ENCODE data around the gene FAM186B. TPM values are rescaled to one million over a fixed set of nuclear protein-coding genes. Genes with fewer than 3 reads are reported as not detected.
A peak's percentile ranks its signal among the peaks of the same experiment; 100 is the strongest.

FAM186B gene
- total RNA-seq, 1 experiment from 2014 or later, result 0.39 TPM

DNA sequence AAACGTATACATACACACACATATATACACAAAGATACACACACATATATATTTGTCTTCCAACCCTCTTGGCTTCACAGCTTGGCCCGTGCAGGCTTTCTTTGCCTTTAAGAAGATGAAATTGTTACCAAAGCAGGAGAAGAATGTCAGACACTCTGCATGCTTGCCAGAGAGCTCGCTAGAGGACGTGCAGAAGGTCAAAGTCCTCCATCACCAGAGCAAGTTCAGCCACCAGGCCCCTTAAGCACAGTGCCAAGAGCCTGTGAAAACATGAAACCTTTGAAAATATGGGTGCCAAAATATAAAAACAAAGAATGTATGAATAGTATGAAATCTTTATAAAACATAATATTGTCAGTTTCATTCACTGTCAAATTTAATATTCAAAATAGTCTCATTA is 22.6 kb downstream of the FAM186B start:
- TF ChIP-seq NFE2L1 (CRISPR knock-in tag; IDR thresholded peaks at IDR 0.05), result no peak
- H3K27me3 Mint-ChIP-seq (ENCODE audit: low read depth), result no peaks in the 10 kb centered on the region
- peaks cover 8% of the 10 kb centered on the region for H3K4me1 Mint-ChIP-seq
- CTCF ChIA-PET, result interaction anchor here (1.9 to 2.5 kb wide), 2 partner anchors 30 to 55 kb away, joined by 4 to 9 read pairs; no protein-coding TSS in a partner anchor
- ATAC-seq (no peak), DNase-seq (ENCODE audit: low spot score) (no peak)
- no peak overlapping the region for H3K27ac Mint-ChIP-seq
- POLR2A ChIA-PET, result no interaction called here
- H3K4me3 Mint-ChIP-seq, result no peak overlapping the region
- no peaks in the 10 kb centered on the region for H3K9me3 Mint-ChIP-seq
- H3K36me3 Mint-ChIP-seq, result no peaks in the 10 kb centered on the region; the same call in 1 of the 2 replicates

DNA sequence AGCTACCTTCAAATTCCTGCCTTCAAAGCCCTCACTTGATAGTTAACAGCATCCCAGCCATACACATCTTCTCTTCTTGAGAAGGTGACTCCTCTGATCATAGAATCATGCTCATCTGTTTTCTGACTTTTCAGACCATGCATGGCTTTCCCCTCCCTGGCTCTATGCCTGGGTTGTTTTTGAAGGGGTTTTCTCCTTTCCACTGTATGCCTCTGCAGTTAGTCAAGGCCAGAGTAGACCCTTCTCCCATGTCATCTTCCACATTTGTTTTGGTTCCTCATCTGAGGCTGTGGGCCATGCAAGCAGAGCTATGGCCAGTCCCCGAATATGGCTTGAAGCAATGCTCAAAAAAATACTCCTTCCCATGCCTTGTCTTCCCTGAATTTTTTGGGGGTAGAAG is 23.2 kb downstream of the FAM186B start:
- Mint-ChIP-seq H3K27me3 (ENCODE audit: low read depth) (no peaks in the 10 kb centered on the region), H3K36me3 (no peaks in the 10 kb centered on the region; the same call in 1 of the 2 replicates), H3K9me3 (no peaks in the 10 kb centered on the region), H3K4me3 (no peak overlapping the region), H3K27ac (no peak overlapping the region), H3K4me1 (peaks cover 8% of the 10 kb centered on the region)
- DNase-seq (ENCODE audit: low spot score) (no peak), ATAC-seq (no peak)
- ChIA-PET POLR2A (no interaction called here), CTCF (interaction anchor here (1.2 to 5.9 kb wide), 6 partner anchors 29 to 224 kb away, joined by 3 to 99 read pairs (median 18); partner anchors contain the start of gene SPATS2)
- TF ChIP-seq IRF2 (CRISPR knock-in tag; IDR thresholded peaks at IDR 0.05; ENCODE audit: borderline replicate concordance, low read depth) (no peak), NR2C2 (CRISPR knock-in tag; IDR thresholded peaks at IDR 0.05) (no peak), SOX15 (CRISPR knock-in tag; IDR thresholded peaks at IDR 0.05) (no peak), ZNF416 (CRISPR knock-in tag; IDR thresholded peaks at IDR 0.05) (no peak), GTF2I (CRISPR knock-in tag; conservative IDR thresholded peaks at IDR 0.05) (no peak)
- TF ChIP-seq, protein P1, sequence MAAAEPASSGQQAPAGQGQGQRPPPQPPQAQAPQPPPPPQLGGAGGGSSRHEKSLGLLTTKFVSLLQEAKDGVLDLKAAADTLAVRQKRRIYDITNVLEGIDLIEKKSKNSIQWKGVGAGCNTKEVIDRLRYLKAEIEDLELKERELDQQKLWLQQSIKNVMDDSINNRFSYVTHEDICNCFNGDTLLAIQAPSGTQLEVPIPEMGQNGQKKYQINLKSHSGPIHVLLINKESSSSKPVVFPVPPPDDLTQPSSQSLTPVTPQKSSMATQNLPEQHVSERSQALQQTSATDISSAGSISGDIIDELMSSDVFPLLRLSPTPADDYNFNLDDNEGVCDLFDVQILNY (CRISPR knock-in tag; IDR thresholded peaks at IDR 0.05), result no peak
- TF ChIP-seq, protein P2, sequence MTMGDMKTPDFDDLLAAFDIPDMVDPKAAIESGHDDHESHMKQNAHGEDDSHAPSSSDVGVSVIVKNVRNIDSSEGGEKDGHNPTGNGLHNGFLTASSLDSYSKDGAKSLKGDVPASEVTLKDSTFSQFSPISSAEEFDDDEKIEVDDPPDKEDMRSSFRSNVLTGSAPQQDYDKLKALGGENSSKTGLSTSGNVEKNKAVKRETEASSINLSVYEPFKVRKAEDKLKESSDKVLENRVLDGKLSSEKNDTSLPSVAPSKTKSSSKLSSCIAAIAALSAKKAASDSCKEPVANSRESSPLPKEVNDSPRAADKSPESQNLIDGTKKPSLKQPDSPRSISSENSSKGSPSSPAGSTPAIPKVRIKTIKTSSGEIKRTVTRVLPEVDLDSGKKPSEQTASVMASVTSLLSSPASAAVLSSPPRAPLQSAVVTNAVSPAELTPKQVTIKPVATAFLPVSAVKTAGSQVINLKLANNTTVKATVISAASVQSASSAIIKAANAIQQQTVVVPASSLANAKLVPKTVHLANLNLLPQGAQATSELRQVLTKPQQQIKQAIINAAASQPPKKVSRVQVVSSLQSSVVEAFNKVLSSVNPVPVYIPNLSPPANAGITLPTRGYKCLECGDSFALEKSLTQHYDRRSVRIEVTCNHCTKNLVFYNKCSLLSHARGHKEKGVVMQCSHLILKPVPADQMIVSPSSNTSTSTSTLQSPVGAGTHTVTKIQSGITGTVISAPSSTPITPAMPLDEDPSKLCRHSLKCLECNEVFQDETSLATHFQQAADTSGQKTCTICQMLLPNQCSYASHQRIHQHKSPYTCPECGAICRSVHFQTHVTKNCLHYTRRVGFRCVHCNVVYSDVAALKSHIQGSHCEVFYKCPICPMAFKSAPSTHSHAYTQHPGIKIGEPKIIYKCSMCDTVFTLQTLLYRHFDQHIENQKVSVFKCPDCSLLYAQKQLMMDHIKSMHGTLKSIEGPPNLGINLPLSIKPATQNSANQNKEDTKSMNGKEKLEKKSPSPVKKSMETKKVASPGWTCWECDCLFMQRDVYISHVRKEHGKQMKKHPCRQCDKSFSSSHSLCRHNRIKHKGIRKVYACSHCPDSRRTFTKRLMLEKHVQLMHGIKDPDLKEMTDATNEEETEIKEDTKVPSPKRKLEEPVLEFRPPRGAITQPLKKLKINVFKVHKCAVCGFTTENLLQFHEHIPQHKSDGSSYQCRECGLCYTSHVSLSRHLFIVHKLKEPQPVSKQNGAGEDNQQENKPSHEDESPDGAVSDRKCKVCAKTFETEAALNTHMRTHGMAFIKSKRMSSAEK (CRISPR knock-in tag; IDR thresholded peaks at IDR 0.05; ENCODE audit: borderline replicate concordance), result no peak

DNA sequence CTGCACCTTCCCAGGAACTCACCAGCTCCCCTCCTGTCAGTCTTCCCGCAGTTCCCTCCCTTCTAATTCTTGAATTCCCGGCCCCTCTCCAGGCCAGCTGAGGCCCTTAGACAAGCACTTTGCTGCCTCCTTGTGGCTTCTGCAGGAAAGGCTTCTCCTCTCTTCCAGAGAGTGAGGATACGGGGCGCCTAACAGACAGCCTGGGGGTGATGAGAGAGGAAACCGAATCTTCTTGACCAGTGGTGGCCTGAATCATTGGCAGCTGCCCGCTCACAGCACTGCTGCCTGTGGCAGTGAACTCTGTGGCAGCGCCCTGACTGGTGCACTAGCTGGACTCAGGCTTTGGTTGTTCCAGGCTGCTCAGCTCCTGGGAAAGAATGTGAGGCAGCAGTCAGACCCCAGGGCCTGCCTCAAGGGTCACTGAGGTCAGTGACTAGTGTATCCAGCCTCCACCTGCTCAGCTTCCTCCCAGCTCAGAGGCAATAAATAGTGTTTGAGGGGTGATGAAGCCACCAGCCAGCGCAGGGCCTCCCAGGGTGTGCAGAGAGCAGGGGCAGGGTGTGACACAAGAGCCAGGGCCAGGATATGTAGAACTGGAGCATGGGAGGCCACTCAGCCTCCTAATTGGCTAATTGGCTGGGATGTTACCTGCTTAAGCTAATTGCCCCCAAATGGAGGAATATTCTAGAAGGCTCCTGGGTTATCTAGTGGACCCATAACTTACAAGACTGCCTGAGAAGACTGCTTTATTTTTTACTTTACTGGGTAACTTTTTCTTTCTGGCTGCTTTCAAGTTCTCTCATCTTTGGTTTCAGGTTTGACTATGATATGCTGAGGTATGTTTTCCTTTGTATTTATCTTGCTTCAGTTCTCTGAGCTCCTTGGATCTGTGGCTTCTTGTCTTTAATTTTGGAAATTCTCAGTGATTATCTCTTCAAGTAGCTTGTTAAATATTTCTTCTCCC is 24.6 kb downstream of the FAM186B start:
- Mint-ChIP-seq H3K27me3 (ENCODE audit: low read depth) (no peaks in the 10 kb centered on the region), H3K9me3 (no peaks in the 10 kb centered on the region), H3K4me3 (no peak overlapping the region), H3K36me3 (no peaks in the 10 kb centered on the region; the same call in 1 of the 2 replicates), H3K4me1 (peaks cover 8% of the 10 kb centered on the region), H3K27ac (no peak overlapping the region)
- CTCF ChIA-PET, result interaction anchor here (0.6 to 5.9 kb wide), 66 partner anchors 8 to 722 kb away, joined by 3 to 99 read pairs (median 5); partner anchors contain the start of genes C1QL4, FAM186B, KCNH3 and MCRS1
- ATAC-seq (peak; percentile 96), DNase-seq (ENCODE audit: low spot score) (peak; percentile 94)
- POLR2A ChIA-PET, result interaction anchor here (1.0 to 1.2 kb wide), 2 partner anchors 14 to 28 kb away, joined by 4 to 5 read pairs; no protein-coding TSS in a partner anchor
- TF ChIP-seq JUN (CRISPR knock-in tag; IDR thresholded peaks at IDR 0.05) (no peak), CREM (CRISPR knock-in tag; IDR thresholded peaks at IDR 0.05) (no peak), NR3C1 (CRISPR knock-in tag; conservative IDR thresholded peaks at IDR 0.05; ENCODE audit: low read depth) (no peak), SMAD3 (CRISPR knock-in tag; IDR thresholded peaks at IDR 0.05; ENCODE audit: borderline replicate concordance) (no peak), TEAD4 (CRISPR knock-in tag; IDR thresholded peaks at IDR 0.05) (no peak), NFE2L1 (CRISPR knock-in tag; IDR thresholded peaks at IDR 0.05) (no peak), ZNF317 (CRISPR knock-in tag; IDR thresholded peaks at IDR 0.05; ENCODE audit: borderline replicate concordance, low read depth) (no peak), JAZF1 (CRISPR knock-in tag; IDR thresholded peaks at IDR 0.05) (no peak)
- TF ChIP-seq, protein P3, sequence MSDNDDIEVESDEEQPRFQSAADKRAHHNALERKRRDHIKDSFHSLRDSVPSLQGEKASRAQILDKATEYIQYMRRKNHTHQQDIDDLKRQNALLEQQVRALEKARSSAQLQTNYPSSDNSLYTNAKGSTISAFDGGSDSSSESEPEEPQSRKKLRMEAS (CRISPR knock-in tag; IDR thresholded peaks at IDR 0.05), result peak; percentile 56; the same call in 1 of the 2 replicates
- TF ChIP-seq, protein P4, sequence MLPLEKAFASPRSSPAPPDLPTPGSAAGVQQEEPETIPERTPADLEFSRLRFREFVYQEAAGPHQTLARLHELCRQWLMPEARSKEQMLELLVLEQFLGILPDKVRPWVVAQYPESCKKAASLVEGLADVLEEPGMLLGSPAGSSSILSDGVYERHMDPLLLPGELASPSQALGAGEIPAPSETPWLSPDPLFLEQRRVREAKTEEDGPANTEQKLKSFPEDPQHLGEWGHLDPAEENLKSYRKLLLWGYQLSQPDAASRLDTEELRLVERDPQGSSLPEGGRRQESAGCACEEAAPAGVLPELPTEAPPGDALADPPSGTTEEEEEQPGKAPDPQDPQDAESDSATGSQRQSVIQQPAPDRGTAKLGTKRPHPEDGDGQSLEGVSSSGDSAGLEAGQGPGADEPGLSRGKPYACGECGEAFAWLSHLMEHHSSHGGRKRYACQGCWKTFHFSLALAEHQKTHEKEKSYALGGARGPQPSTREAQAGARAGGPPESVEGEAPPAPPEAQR (CRISPR knock-in tag; IDR thresholded peaks at IDR 0.05), result no peak
- TF ChIP-seq, protein P5, sequence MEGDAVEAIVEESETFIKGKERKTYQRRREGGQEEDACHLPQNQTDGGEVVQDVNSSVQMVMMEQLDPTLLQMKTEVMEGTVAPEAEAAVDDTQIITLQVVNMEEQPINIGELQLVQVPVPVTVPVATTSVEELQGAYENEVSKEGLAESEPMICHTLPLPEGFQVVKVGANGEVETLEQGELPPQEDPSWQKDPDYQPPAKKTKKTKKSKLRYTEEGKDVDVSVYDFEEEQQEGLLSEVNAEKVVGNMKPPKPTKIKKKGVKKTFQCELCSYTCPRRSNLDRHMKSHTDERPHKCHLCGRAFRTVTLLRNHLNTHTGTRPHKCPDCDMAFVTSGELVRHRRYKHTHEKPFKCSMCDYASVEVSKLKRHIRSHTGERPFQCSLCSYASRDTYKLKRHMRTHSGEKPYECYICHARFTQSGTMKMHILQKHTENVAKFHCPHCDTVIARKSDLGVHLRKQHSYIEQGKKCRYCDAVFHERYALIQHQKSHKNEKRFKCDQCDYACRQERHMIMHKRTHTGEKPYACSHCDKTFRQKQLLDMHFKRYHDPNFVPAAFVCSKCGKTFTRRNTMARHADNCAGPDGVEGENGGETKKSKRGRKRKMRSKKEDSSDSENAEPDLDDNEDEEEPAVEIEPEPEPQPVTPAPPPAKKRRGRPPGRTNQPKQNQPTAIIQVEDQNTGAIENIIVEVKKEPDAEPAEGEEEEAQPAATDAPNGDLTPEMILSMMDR (IDR thresholded peaks at IDR 0.05), result peak; percentile 66
- TF ChIP-seq, protein P6, sequence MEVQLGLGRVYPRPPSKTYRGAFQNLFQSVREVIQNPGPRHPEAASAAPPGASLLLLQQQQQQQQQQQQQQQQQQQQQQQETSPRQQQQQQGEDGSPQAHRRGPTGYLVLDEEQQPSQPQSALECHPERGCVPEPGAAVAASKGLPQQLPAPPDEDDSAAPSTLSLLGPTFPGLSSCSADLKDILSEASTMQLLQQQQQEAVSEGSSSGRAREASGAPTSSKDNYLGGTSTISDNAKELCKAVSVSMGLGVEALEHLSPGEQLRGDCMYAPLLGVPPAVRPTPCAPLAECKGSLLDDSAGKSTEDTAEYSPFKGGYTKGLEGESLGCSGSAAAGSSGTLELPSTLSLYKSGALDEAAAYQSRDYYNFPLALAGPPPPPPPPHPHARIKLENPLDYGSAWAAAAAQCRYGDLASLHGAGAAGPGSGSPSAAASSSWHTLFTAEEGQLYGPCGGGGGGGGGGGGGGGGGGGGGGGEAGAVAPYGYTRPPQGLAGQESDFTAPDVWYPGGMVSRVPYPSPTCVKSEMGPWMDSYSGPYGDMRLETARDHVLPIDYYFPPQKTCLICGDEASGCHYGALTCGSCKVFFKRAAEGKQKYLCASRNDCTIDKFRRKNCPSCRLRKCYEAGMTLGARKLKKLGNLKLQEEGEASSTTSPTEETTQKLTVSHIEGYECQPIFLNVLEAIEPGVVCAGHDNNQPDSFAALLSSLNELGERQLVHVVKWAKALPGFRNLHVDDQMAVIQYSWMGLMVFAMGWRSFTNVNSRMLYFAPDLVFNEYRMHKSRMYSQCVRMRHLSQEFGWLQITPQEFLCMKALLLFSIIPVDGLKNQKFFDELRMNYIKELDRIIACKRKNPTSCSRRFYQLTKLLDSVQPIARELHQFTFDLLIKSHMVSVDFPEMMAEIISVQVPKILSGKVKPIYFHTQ (CRISPR knock-in tag; IDR thresholded peaks at IDR 0.05), result no peak

Data from WTC11 (cell line).